ENCODE measurements around the gene SLF1.
A peak's percentile ranks its signal among the peaks of the same experiment; 100 is the strongest.

Gene SLF1

DNA sequence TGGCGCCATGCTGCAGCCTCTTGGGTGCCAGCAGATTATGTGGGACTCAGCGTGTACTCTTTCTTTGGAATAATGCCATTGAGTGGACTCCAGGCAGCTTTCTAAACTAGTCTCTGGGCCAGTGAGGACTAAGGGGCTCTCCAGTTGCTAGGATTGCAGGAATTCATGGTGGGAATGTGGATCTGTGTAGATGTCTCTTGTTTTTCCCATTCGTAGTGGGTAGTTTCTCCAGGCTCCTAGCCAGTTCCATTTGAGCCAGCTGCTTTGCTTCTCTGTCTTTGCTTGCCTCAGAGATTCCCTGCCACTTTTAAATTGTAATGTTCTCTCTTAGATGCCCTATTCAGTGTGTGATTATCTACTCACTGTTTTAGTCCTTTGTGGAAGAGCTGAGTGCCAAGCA, 42.6 kb downstream of the SLF1 start:
- DNase-seq (ENCODE audit: low spot score), result no peak

DNA sequence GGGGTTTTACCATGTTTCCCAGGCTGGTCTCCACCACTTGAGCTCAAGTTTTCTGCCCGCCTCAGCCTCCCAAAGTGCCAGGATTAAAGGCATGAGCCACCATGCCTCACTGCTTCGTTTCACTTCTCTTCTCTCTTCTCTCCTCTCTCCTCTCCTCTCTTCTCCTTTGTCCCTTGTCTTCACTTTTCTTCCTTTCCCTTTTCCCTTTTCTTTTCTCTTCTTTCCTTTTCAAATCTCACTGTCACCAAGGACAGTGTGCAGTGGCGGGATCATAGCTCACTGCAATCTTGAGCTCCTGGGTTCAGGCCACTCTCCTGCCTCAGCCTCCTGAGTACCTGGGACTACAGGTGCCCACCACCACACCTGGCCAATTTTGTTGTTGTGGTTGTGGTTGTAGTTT, 49.5 kb downstream of the SLF1 start:
- DNase-seq (ENCODE audit: low spot score), result no peak

DNA sequence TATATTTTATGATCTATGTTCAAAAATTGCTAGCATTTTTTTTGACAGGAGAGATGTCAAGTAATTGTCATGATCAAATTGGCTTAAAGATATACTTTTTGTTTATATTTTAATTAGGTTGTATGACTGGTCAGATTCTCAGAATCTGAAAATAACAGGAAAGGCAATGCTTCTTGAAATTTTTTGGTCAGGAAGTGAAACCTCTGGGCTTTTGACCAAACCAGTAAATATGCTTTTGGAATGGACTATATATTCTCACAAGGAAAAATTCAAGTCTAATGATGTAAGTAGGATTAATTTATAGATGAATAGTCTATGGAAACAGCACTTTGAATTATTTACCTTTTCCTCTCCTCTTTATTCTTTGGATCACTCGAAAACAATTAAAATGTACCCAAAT, 52.3 kb downstream of the SLF1 start:
- DNase-seq (ENCODE audit: low spot score), result no peak

DNA sequence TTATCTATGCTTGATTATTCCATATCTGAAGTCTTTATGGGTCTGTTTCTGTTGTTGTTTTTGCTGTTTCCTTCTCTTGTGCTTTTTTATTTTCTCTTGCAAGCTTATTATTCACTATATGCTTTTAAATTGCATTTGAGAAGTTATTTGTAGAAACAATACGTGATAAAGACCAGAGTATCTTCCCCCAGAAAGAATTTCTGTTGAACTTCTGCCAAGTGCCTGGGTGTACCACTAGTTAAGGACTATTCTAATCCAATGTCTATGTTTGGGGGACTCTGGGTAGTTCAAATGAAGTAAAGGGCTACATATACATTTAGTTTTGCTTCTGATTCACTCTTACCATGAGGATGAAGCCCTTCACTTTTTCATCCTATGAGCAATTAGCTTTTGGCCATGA, 54.3 kb downstream of the SLF1 start:
- DNase-seq (ENCODE audit: low spot score), result no peak

DNA sequence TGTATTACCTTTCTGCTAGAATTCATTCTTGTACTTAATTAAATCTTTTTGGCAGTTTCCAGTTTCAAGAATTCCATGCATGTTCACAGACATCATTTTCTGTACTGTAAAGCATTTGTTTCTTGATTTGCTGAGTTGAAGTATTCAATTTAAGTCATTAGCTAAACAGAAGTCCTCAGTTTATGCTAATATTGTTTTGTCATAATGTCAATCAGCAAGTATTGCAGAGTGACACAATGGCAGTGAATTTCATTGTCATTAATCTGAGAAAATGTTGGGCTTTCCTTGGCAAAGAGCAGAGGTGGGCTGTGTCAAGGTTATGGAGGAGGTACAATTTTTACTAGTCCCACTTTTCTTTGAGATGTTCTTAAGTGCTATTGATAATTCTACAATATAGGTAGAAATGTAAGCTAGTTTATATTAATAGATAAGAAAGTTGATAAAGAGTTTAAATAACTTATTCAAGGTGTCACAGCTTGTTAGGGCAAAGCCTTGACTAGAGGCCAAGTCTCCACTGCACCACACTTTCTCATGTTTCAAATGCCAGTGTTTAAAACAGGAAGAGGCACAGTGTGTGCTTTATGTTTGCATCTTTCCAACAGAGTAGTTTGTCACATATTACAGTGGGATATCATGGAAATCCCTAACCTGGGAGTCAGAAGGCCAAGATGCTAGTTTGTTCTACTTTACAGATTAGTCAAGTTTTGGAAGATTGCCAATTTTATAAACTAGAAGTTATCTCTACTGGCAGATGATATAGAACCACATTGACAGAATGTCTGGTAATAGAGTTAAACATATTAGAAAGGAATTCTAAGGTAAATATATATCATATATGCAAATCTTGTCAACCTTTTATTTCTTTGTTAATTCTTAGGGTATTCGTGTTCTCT, 56.3 kb downstream of the SLF1 start:
- no peak for DNase-seq (ENCODE audit: low spot score)

DNA sequence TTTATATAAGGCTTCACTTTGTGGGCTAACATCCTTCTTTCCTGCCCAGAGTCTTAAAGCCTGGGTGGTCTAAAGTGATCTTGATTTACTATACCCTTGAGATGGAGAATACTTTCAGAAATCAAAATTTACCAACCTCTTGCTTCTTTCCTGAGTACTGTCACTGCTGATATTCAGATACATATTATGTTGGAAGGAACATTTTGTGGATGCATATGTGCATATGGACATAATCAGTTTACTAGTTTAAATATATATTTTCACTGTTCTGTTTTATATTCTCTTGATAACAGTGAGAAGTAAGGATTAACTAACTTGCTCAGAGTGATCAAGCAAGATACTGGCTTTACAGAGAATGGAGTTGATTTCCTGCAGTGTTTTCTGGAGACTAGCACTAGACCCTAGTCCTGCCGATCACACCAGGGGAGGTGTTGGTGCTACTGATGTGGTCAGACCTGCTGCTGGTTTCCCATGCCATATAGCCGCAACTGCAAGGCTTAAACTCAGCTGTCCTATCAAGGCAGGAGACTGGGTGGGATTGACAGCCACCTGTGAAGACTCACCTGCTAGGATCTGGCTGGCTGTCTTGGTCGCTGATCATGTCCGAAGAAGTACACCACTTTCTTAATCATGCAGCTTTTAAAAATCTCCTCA, 57.6 kb downstream of the SLF1 start:
- DNase-seq (ENCODE audit: low spot score), result no peak

DNA sequence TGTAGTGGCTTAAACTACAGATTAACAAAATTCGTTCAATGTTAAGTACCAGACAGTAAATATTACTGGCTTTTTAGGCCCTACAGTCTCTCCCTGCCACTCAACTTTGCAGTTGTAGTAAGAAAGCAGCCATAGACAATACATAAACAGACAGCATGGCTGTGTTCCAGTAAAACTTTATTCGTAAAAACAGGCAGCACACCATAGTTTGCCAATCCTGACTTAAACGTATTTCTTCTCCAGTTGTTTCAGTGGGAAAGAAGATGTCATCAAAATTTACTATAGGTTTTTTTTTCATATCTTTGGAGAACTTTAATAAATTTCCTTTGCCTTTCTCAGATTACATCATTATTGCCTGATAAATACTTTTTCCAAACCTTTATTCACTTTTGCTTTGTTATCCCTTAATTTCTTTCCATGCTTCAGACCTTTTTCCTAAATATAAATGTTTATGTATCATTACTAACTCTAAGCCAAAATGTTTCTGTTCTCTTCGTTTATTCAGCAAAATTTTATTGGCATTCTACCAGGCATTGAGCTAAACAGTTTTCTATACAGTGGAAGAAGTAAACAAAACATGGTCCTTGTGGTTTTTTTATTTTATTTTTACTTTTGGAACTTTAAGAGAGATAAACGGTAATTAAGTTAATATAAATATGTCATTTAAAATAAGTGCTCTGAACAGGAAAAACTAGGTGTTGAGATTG, 64.5 kb downstream of the SLF1 start:
- no peak for DNase-seq (ENCODE audit: low spot score)

DNA sequence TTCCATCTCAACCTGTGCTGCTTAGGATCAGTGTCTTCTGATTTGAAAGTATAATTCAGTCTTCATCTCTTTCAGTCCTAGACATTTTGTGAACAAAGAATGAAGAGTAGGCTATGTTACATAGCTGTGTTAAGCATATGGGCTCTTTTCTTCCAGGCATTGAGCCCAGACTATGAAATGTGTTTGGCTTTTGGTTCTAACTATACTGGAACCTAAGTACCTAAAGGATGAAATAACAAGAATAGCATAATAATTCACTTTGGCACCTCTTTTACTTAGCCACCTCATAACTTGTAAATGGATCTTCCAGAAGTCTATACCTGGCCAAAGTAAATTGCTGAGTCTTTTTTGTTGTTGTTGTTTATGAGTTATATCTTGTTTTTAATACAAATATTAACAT, 71.4 kb downstream of the SLF1 start:
- no peak for DNase-seq (ENCODE audit: low spot score)

DNA sequence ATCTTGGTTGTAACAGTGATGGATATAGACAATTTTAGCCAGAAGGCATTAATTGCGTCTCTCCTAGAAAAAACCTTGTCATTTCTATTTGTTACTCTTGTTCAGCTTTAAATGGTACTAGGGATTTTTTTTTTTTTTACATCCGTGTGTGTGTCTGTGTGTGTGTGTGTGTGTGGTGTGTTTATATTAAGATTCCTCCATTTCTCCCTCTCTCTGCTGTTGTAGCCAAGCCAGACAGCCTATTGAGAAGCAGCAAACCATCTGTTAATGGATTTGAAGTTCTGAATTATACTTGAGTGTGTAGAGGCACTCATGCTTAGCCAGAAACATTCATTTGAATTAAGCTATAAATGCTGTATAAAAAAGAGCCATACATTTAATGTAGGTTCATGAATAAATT, 72.3 kb downstream of the SLF1 start:
- no peak for DNase-seq (ENCODE audit: low spot score)

DNA sequence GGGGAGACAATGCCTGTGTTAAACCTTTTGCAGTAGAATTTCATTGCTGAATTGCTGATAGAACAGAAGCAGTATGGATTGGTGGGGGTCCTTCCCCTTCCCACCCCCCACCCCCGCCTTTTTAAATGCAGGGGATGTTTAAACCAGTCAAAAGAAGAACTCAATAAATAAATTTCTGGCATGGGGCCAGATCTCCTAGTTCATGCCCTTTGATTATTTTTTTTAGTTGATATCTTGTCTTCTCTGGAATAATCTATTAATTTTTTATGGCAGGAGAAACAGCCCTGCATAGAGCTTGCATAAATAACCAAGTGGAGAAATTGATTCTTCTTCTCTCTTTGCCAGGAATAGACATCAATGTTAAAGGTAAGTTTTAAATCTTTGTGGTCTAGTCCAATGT, 72.8 kb downstream of the SLF1 start:
- no peak for DNase-seq (ENCODE audit: low spot score)

DNA sequence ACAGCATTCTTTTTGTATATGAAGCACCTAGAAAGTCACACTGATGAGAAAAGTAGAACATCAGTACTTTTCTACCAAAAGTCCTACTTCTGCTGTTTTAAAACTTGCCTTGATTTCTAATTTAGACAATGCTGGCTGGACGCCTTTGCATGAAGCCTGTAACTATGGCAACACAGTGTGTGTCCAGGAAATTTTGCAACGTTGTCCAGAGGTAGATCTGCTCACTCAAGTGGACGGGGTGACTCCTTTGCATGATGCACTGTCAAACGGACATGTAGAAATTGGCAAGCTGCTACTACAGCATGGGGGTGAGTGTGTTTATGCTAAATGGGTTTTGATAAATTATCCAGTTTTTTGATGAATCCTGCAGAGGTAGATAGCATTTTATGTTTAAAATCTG, 73.5 kb downstream of the SLF1 start:
- DNase-seq (ENCODE audit: low spot score), result no peak

DNA sequence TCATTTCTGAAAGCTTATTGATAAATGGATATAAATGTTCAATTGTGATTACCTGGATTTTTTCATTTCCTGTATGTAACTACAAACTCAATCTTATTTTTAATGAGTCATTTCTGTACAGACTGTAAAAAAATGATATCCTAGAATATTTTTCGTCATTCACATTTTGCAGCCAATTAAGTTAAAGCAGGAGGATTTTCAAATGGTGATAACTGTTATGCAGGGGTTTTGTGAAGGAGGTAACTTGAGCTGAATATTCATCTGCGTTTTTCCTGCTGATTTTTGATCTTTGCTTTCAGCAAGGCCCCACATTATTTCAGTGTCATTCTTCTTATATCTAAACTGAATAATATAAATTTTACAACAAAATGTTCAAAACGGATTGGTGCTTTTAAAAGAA, 74.1 kb downstream of the SLF1 start:
- DNase-seq (ENCODE audit: low spot score), result no peak

DNA sequence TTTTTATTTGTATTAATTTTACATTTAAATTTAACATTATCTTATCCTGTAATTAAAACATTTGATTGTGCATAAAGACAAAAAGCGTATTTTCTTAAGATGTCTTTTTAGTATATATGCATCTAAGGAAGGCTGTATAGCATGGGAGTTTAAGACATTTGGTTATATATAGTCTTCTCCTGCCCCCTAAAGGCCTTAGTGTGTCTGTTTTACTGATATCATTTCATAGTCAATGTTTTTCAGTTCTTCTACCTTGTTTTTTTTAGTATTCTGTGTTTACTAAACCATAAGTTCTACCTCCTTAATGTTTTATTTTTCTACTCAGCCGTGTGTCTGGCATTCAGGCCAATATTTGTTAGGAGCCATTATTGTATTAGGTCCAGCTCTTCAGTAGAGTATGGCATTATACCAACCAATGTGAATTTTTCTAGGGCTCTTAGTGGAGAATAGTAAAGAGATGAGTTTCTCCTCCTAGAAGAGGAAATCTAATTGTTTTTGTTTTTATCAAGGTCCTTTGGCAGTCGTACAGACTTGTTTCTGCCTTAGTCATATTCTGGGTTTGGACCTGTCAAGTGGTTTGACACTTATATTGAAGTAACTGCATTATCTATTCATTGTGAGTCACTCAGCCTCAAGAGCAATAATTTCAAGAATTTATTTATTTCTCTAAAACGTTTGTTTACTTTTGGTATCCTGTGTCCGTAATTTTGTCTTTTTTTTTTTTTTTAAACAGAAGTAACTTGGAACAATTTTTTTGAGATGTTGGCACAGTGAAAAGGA, 74.8 kb downstream of the SLF1 start:
- peak; percentile 69 for DNase-seq (ENCODE audit: low spot score)

DNA sequence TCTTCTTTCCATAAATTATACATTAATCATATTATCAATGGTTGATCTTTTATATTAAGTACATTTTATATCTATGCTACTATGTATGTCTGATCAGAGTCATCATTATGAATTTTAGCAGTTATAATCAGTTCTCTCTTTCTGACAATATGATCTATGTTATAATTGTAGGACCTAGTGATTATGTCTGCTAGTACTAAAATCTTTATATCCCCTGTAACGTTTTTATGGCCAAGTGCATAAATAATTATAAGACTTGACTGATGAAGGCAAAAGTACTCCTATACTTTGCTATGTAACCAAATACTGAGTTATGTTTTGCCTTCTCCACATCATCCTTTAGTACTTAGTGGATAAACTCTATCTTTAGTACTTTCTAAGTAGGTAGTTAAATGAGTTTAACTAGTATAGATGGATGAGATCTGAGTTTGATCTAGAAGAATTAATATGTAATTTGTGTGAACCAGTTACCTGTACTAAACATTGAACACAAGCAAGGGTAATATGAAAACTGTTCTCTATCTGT, 75.4 kb downstream of the SLF1 start:
- no peak for DNase-seq (ENCODE audit: low spot score)

DNA sequence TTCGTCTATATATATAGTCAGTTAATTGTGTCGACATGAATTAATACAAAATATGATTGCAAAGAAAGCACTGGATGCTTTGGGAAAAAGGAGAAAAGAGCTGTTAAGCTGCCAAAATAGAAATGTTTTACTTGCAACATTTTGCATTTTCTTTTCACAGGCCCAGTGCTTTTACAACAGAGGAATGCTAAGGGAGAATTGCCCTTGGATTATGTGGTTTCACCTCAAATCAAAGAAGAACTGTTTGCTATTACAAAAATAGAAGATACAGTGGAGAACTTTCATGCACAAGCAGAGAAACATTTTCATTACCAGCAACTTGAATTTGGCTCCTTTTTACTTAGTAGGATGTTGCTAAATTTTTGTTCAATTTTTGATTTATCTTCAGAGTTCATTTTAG, 76.2 kb downstream of the SLF1 start:
- no peak for DNase-seq (ENCODE audit: low spot score)

DNA sequence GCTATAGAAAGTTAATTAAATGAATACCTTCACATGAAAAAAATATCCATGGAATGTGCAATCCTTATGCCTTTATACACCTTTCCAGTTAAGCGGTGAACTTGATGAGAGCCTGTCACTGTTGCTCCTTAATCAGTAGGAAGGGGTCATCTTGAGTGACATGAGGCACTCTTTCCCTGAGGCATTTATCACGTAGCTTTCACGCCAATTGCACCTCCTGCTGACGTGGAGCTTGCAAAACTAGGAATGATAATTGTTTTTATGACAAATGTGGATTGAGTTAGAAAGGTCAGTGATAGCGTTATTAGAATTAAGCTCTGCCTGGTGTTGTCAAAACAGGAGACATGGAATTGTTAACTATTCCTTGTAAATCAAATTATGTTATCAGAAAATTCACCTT, 79.7 kb downstream of the SLF1 start:
- DNase-seq (ENCODE audit: low spot score), result no peak

DNA sequence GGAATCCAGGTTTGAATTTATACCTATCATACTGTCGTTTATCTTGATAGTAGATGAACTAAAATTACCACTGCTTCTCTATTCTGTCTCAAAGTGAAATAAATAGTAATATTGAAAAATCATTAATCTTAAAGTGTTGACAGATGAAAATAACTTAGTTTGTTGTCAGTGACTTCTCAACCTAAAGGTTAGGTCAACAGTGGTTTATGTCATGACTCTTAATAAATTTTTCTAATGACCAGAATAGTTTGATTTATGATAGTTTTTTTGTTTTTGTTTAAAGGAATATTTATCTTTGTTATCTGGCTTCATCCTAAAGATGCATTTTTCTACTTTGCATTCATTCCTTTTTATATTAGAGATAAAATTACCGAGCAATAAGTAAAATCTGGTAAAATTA, 81.1 kb downstream of the SLF1 start:
- no peak for DNase-seq (ENCODE audit: low spot score)

DNA sequence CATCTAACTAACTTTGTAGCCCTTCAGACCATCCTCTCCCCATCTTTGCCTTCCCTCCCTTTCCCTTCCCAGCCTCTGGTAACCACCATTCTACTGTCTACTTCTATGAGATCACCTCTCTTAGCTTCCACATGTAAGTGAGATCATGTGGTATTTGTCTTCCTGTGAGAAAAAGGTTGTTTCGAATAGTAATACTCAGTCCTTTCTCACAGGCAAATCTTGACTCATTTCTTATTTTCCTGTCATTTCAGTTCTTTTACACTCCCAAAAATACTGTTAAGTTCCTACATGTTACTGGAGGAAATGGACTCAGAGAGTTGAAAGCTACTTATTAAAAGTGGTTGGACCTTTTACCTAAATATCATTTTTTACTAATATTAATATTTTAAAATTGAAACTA, 82.1 kb downstream of the SLF1 start:
- no peak for DNase-seq (ENCODE audit: low spot score)

DNA sequence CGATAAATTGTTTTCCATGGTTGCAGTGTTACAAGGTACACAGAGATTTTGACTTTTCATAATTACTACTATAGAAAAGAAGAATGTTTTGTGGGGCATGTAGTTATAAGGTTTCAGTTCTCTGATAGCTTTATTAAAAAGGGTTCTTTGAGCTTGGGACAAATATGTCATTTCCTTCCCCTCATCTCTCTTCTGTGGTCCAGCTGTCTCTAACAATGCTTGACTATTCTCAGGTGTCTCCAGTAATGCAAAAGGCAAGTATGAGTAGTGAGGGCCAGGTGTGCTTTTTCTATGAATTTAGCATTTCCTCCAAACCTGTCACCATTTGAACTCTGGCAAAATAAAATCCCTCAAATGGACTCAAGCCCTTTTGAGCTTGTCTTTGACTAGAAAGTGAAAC, 84.3 kb downstream of the SLF1 start:
- no peak for DNase-seq (ENCODE audit: low spot score)

DNA sequence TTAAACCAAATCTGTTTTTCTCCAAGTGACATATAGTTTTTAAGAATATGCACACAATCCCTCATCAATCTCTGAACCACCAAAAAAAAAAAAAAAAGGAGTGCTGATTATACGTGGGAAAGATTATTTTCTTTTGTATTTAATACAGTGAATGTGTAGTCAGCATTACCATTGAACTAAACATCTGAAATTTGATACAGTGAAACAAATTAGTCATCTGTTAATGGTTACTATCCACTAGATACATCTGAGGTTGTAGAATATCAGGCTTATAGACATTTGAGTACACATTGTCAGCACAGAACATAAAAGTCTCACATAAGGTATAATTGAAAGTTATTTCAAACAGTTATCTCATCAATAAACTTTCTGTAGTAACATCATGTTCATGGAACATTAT, 87.0 kb downstream of the SLF1 start:
- no peak for DNase-seq (ENCODE audit: low spot score)

DNA sequence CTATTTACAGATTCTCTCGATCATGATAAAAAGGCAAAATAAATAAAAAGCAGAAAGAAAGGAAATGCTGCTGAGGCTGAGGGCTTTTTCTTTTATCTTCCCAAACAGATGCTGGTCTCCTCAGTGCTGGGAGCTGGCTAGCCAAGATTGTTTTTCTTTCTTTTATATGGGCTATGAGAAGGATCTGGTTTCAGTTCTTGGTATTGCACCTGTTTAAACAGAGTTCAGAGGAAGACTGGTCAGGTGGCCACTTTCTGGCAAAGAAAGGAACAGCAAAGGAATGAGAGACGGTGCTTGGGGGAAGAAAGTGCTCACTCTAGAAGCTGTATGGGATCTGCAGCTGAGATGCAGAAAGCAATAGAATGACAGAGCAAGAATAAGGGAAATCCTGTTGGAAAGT, 88.9 kb downstream of the SLF1 start:
- no peak for DNase-seq (ENCODE audit: low spot score)

DNA sequence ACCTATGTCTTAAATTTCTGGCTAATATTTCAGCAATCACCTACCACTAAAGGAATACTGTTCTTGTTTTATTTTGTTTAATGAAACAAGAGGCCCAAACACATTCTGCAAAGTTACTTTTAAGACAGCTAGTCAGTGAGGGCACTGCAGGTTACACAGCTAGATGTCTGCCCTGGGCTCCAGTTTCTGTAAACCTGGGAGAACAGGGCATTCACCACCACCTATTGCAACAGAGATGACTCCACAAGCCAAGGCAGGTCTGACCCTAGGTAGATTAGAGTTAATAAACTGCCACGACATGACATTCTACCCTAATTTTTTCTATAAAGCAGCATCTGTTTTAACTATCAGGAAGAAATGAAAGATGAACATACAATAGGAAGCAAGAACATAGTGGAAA, 90.8 kb downstream of the SLF1 start:
- DNase-seq (ENCODE audit: low spot score), result no peak
